ENCODE measurements around the gene POGZ. TPM values are rescaled to one million over a fixed set of nuclear protein-coding genes. Genes with fewer than 3 reads are reported as not detected.

Gene POGZ
- total RNA-seq, 1 experiment from 2014 or later = 44.7 TPM

GRCh38 chr1:151364996-151365395, 94.3 kb downstream of the POGZ start:
- no peak overlapping the region for H3K4me3 ChIP-seq (ENCODE audit: insufficient read depth, low read depth, low read length)
- H3K36me3 ChIP-seq (replicated peaks; ENCODE audit: control insufficient read depth, insufficient read depth, low read length) = peaks cover 5% of the 10 kb centered on the region
- DNase-seq = no peak
- H3K27me3 ChIP-seq (ENCODE audit: control insufficient read depth, insufficient read depth, low read length) = no peaks in the 10 kb centered on the region

- no peak for DNase-seq
- Histone ChIP-seq H3K4me3 (ENCODE audit: insufficient read depth, low read depth, low read length) (no peak overlapping the region), H3K27me3 (ENCODE audit: control insufficient read depth, insufficient read depth, low read length) (no peaks in the 10 kb centered on the region), H3K36me3 (replicated peaks; ENCODE audit: control insufficient read depth, insufficient read depth, low read length) (peaks cover 5% of the 10 kb centered on the region)
Observed at GRCh38 chr1:151362308-151363155, 96.8 kb downstream of the POGZ start.

GRCh38 chr1:151361883-151362282, 97.4 kb downstream of the POGZ start:
- peaks cover 5% of the 10 kb centered on the region for H3K36me3 ChIP-seq (replicated peaks; ENCODE audit: control insufficient read depth, insufficient read depth, low read length)
- no peaks in the 10 kb centered on the region for H3K27me3 ChIP-seq (ENCODE audit: control insufficient read depth, insufficient read depth, low read length)
- H3K4me3 ChIP-seq (ENCODE audit: insufficient read depth, low read depth, low read length) = no peak overlapping the region
- no peak for DNase-seq

DNA sequence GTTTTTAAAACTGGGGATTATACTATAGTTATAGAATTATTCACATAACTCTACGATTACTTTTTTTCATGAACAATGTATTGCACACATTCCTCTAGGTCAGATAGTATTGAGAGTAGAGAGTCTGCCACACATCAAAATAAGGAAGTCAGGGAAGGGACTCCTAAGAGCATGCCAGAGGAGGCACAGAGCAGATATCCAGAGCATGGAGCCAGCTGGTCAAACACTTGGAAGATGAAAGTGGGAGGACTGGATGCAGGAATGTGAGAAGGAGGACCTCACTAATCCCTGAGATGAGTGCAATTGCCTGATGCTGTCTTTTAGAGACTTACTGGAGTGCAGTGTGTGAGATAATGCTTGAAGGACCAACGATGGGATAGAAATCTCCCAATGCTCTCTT, 102.6 kb downstream of the POGZ start:
- DNase-seq = no peak
- H3K27me3 ChIP-seq (ENCODE audit: control insufficient read depth, insufficient read depth, low read length) = no peaks in the 10 kb centered on the region
- H3K4me3 ChIP-seq (ENCODE audit: insufficient read depth, low read depth, low read length) = no peak overlapping the region
- no peaks in the 10 kb centered on the region for H3K36me3 ChIP-seq (replicated peaks; ENCODE audit: control insufficient read depth, insufficient read depth, low read length)

Other genes with a start within 250 kb of the POGZ start
- gene PSMD4, start 204.8 kb downstream of the POGZ start, total RNA-seq (2014; rRNA removed; shearing (Covaris generic)) = 373 and 381 TPM in 2 replicates
- gene ZNF687, start 177.2 kb downstream of the POGZ start, total RNA-seq (2014; rRNA removed; shearing (Covaris generic)) = 81.3 and 103 TPM in 2 replicates
- gene PI4KB, start 132.1 kb downstream of the POGZ start, total RNA-seq (2014; rRNA removed; shearing (Covaris generic)) = 33.4 and 36.2 TPM in 2 replicates
- 73.1 and 74.9 TPM in 2 replicates for gene RFX5, start 112.2 kb downstream of the POGZ start, total RNA-seq (2014; rRNA removed; shearing (Covaris generic))
- 36.9 and 41.9 TPM in 2 replicates for gene SELENBP1, start 86.8 kb downstream of the POGZ start, total RNA-seq (2014; rRNA removed; shearing (Covaris generic))
- 889 and 932 TPM in 2 replicates for gene PSMB4, start 59.9 kb downstream of the POGZ start, total RNA-seq (2014; rRNA removed; shearing (Covaris generic))
- 18.5 and 20.3 TPM in 2 replicates for gene CGN, start 51.9 kb upstream of the POGZ start, total RNA-seq (2014; rRNA removed; shearing (Covaris generic))
- 11.3 and 11.9 TPM in 2 replicates for gene TUFT1, start 80.8 kb upstream of the POGZ start, total RNA-seq (2014; rRNA removed; shearing (Covaris generic))
- gene SNX27, start 152.6 kb upstream of the POGZ start, total RNA-seq (2014; rRNA removed; shearing (Covaris generic)) = 35.1 and 47.8 TPM in 2 replicates